GM18505 (cell line): Measurements from ENCODE around the gene NUP93.
"Not testable (repeated sequence)": the region's sequence is repeated elsewhere in the genome, so short reads cannot be mapped to it uniquely, and the experiment has no call there.

Experiments used
- ATAC-seq: cut with Tn5 transposase; IDR thresholded peaks from one replicate; pipeline ENCODE4 v1.9.1; 2021; ENCODE audit not compliant: unreplicated experiment
- POLR2A ChIP-seq: IDR thresholded peaks from 4 replicates; pipeline ENCODE4 v1.6.1; 2011; ENCODE audit warnings: borderline replicate concordance; ENCODE audit not compliant: insufficient read depth, insufficient read length; ENCODE audit errors: extremely low read depth

Gene NUP93

DNA sequence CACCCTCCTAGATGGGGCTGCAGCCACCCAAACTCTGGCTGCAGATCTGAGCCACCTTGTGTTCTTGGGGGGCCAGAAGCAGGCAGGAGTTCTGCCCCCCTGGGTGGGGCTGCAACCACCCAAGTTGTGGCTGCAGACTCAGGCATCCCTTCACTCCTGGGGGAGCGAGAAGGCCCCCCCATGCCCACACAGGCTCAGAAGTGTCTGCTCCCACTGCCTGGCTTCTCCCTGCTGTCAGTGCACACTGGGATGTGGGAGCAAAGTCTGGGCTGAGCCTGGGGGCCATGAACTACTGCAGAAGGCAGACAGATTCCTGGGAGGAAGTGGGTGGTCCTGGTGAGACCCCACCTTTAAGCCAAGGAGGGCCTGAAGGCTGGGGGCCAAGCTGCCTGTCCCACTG, 34.7 kb upstream of the NUP93 start:
- ATAC-seq: no peak
- TF ChIP-seq POLR2A: no peak

DNA sequence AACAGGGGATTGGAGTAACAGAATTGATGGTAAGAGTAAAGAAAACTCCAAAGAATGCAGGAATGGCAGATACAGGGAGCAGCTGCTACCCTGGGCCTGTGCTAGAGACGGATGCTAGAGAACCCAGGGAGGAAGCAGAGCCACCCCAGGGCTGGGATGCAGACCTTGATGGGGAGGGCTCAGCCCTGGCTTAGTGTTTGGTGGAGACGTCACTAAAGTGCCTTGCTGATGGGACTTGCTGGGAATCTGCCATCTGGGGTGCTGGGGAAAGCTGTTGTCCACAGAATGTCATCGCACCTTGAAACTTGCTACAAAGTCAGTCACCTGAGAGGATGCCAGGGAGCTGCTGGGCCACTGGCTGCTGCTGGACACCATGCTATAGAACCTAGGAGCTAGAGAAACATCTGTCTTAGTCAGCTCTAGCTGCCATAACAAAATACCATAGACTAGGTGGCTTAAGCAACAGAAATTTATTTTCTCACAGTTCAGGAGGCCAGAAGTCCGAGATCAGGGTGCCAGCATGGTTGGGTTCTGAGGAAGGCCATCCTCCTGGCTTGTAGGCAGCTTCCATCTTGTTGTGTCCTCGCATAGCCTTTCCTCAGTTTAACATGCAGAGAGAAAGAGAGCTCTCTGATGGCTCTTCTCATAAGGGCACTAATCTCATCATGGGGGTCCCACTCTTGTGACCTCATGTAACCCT, 32.3 kb upstream of the NUP93 start:
- ATAC-seq: no peak
- no peak for TF ChIP-seq POLR2A

DNA sequence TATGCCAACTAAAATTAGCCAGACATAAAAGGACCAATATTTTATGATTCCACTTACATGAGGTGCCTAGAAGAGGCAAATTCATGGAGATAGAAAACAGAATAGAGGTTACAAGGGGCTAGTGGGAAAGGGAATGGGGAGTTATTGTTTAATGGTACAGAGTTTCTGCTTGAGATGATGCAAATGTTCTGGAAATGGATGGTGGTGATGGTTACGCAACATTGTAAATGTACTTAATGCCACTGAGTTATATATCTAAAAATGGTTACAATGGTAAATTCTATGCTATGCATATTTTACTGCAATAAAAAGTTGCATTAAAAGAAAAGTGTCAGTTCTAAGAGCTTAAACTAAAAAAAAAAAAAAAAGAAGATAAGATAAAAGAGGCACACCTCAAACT, 29.7 kb upstream of the NUP93 start:
- no peak for TF ChIP-seq POLR2A
- ATAC-seq: no peak

DNA sequence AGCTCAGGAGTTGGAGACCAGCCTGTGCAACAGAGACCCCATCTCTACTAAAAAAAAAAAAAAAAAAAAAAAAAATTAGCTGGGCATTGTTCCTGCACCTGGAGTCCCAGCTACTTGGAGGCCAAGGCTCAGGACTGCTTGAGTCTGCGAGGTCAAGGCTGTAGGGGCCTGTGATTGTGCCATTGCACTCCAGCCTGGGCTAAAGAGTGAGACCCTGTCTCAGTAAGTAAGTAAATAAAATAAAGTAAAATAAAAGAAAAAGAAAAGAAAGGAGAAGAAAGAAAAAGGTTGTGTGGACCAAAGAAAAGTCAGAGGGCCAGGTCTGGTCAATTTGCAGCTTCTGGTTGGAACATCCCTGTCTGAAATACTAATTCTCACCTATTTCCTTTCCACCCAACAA, 29.3 kb upstream of the NUP93 start:
- no peak for TF ChIP-seq POLR2A
- no peak for ATAC-seq

DNA sequence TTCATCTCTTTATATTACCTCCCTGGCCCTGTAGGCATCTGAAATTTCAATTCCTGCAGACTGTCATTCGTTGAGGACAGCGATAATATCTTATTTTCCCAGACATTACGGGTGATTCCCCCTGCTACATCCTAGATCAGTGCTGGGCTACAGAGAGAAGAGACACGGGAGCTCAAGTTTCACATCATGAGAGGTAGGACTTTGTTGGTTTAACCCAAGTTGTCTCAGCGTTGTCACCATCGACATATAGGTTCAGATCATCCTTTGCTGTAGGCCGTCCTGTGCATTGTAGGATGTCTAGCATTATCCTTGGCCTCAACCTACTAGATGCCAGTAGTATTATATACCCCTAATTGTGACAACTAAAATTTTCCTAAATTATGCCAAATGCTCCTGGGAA, 28.4 kb upstream of the NUP93 start:
- no peak for ATAC-seq
- TF ChIP-seq POLR2A: no peak

DNA sequence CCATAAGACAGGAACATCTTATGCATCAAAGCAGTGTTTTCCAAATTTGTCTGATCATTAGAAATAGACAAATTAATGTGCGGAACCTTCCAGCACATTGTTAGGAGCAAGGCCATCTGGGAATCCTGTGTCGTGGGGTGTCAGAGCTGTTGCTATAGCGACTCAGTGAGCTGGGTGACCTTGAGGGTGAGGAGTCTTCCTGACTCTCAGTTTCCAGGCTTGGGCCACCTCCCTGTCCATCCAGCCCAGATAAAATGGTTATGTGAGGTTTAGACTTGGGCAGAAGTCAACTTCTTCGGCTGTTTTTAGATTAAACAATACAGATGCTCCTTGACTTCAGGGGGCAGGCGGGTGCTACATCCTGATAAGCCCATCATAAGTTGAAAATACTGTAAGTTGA, 27.1 kb upstream of the NUP93 start:
- no peak for ATAC-seq
- no peak for TF ChIP-seq POLR2A

DNA sequence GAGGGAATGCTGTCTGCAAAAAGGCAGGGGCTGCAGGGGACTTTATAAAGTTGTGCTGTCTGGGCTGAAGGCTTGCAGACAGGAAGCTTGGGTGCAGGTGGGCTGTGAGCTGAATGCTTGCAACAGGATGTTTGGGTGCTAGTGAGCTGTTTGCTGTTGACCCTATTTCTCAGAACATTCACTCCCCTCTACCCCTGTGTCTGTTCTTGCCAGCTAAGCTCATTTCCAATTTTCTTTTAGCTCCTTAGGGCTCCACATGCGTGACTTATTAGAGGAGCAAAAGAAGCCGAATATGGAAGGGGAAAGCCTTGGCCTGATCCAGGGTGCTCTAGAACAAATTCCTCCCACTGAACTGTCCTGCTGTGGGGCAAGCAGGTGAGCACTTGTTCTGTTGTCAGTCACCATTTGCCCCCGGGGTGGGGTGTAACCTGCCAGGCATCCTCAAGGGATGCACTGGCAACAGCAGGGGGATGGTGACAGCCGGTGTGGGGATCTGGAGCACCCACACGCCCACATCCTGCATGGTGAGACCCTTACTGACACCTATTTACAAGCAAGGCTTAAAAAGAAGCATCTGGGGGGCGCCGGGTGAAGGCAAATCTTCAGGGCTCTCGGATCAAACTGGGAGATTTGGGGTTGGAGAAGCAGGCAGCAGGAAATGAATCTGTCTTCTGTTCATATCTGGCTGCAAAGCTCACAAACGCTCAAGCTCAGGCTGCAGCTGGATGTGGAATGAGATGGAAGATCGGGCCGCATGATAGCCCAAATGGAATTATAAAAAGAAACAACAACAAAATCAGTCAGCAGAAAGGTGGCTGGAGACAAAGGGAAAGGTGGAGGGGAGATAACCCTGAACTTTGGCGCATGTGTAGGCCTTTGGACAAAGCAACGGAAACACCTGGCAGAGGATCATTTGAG, 21.1 kb upstream of the NUP93 start:
- TF ChIP-seq POLR2A: no peak
- no peak for ATAC-seq

DNA sequence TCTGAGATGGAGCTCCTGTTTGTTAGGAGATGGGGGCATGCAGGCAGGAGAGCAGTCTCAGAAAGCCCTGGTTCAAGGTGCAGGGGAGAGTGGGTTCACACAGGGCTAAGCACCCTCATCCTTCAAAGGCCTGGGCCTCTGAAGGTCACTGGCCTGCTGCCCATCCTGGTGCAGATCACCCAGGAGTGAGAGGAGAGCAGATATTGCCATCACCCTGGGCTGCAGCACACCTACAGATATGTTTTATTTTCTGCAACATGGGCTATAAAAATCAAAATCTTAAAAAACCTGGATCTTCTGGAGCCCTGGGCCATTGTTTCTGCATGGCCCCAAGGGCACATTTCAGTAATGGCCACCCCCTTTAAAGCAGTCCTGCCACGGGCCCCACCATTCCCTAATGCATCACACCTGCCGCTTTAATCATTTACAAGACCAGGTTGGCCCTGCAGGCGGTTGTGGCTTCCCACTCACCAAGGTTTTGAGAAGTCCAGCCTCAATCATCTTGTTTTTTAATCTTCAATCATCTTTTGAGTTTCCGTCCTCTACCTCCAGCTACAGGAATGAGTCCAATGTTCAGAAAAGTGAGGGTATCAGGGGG, 20.4 kb upstream of the NUP93 start:
- TF ChIP-seq POLR2A: no peak
- ATAC-seq: no peak

DNA sequence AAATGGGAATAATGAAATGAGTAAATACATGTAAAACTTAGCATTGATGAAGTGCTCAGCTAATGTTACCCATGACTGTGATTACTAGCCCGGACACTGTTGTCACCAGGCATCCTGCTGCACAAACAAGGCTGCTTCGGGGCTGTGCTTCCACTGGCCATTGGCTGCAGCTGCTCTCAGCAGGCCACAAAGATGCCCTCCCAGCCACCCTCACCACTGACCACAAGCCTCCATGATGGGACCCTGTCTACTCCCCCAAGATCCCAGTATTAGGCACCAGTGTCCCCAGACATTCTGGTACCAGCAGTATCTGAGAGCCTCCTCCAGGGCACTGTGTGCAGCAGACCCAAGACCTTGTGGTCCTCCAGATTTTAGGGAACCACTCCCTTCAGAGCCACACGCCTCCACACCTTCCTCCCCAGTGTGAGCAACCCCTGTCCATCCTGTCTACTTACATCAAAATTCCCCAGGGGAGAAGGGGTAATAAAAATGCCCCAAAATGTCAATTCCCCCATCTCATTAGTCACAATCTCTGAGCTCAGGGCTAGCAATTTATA, 19.7 kb upstream of the NUP93 start:
- no peak for ATAC-seq
- TF ChIP-seq POLR2A: no peak

DNA sequence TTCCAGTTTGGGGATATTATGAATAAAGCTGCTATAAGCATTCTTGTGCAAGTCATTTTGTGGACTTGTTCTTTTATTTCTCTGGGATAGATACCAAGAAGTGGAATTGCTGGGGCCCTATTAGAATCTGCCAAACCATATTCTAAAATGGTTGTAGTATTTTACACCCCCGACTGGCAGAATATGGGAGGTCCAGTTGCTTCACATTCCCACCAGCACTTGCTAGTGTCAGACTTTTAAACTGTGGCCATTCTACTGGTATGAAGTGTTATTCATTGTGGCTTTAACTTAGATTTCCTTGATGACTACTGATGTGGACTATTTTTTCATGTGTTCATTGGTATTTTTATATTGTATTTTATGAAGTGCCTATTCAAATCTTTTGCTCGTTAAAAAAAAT, 18.1 kb upstream of the NUP93 start:
- no peak for ATAC-seq
- no peak for TF ChIP-seq POLR2A

DNA sequence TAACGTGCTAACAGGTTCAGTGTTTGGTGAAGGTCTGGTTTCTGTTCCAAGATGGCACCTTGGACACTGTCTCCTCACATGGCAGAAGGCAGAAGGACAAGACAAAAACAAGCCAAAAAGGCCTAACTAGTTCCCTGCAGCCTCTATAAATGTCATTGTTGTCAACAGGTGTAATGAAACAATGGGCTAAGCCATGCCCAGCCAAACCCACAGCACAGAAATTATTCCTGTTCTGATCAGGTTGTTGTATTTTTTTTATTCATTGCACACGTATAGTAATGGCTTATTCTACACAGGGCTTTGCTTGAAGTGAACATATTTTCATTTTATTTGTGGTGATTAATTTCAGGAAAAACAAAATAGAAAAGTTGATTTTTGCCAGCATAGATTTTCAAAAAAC, 16.1 kb upstream of the NUP93 start:
- TF ChIP-seq POLR2A: no peak
- ATAC-seq: no peak

DNA sequence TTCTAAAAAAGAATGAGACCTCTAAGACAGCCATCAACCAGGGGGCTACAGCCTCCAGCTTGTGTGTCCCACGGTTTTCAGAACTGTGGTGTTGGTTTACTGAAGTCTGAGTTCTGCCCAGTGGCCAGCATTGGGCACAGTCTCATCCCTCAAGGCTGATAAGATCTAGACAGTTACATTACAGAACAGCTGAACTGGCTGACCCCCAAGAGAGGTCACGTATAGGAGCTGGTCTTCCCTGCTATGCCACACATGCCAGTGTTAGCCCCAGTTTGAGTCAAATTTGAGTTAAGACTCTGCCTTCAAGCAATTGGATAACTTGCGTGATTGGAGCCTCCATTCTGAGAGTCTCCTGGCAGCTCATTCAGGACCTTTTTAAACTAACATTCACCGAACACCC, 14.8 kb upstream of the NUP93 start:
- no peak for ATAC-seq
- TF ChIP-seq POLR2A: no peak

DNA sequence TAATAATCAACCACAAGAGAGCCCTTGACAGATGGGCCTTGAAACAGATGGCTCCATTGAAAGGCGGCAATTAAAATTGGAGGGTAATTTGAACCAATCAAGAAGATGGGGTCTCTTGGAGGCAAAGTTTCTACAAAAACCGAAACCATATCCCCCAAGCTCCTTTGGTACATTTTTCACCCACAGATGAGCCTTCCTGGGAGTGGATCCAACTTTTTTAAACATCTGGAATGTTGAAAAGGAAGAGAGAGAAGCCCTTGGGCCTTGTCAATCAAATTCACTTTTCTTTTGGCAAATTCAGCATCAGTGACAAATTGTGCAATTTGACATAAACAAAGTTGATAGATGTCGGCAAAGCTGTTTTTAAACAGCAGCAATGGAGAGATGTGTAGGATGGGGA, 13.2 kb upstream of the NUP93 start:
- ATAC-seq: no peak
- no peak for TF ChIP-seq POLR2A

DNA sequence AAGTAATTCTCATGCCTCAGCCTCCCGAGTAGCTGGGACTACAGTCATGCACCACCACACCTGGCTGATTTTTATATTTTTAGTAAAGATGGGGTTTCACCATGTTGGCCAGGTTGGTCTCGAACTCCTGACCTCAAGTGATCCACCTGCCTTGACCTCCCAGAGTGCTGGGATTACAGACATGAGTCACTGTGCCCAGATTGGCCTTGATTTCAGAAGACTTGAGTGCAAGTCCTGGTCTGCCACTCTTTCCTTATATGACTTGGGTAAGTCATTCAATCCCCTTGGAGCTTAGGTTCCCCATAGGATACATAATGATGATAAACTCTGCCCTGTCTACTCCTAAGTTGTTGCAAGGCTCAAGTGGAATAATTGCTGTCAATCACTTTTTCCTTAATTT, 12.4 kb upstream of the NUP93 start:
- ATAC-seq: not testable (repeated sequence)
